Right renal pelvis (tissue), 4 donors: ENCODE measurements around the gene DYNC1H1. TPM values are rescaled to one million over a fixed set of nuclear protein-coding genes. Genes with fewer than 3 reads are reported as not detected.
"Not testable (repeated sequence)": the region's sequence is repeated elsewhere in the genome, so short reads cannot be mapped to it uniquely, and the experiment has no call there.

Experiments
- DNase-seq, 4 donors: peaks; one replicate each; pipeline ENCODE4 v3.0.0-alpha.2; 2013; ENCODE audit warnings: low read depth in 4 of 4, low spot score in 3 of 4, missing footprints in 1 of 4
- polyA plus RNA-seq, 4 donors: library from polyadenylated mRNA; unstranded; fragments of 120-200 nt; gene quantifications; one replicate each; pipeline ENCODE4 v1.2.1, GENCODE V29; 2013; ENCODE audit not compliant: insufficient read length in 4 of 4

Gene DYNC1H1
- polyA plus RNA-seq, 4 donors: 325 to 345 (median 335) TPM

DNA sequence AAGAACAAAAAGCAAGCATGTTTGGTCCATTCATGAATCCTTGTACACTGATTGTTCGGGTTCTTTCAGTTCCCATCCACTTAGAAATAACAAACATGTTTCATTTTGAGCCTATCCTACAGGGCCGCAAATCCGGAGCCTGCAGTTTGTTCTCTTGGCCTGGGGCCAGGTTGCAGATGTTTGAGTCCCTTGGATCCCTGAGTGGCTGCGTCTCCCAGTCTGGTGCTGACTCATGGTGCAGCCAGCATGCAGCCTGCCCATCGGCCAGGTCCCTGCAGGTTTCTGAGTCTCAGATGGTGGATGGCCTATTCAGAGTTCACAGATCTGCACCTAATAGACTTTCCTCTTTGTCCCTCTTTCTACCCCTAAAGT lies 1.9 kb upstream of the DYNC1H1 start:
- DNase-seq: no peak

DNA sequence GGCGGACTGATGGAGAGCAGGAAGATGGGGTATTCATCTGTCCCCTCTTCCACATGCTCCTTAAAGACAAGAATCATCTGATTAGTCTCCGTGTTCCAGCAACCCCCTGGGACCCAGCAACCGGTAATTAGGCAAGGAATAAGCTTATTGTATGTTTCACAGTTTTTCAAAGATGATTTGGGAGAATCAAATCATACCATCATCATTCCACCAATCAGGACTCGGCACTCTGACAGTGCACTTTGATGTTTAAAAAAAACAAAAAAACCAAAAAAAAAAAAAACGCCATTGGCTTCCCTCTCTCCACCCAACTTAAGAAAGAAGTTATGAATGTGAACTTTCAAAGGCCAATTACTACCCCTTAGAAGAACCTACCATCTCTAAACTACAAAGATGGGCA lies 1.3 kb upstream of the DYNC1H1 start:
- no peak for DNase-seq

DNA sequence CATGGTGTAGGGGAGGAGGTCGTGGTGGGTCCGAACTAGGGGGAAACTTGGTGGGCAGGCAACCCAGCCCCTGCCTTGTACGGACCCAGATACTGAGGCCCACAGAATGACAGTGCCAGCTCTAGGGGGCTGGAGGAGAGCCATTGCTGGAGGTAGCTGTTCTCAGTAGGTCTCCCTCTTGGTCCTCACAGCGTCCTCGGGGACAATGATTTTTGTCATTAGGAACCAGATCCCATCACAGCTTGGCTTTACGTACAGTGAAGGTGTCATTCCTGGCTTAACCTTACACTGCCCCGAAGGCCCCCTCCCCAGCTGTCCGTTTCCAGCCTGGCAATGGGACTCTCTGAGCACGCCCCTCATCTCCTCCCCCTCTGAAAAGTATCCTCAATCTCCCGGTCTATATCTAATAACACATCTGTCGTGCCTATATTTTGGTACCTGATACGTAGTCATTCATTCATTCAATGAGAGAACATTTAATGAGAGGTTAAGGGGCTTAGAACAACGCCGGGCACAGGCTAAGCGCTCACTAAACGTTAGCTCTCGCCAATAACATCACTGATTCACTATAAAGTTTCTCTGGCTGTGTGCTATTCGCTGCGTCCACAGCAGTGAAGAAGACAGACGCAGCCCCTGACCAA lies 597 bp upstream of the DYNC1H1 start:
- DNase-seq: no peak

DNA sequence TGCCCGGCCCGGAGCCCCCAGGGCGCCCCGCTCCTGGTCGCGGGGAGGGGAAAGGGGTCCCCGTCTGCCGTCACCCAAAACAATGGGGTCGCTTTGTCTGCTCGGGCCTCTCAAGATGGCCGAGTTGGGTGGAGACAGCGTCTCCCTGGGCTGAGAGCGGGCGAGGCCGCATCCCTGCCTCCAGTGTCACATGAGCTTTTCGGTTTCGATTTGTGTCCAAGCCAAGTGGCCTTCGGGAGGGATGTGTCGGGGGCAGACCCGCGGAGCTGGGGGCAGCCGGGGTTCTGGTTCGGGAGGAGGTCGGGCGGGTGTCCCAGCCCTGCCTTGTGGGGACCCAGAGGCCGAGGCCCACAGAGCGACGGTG lies 790 bp downstream of the DYNC1H1 start:
- DNase-seq: peak in 1 of 4 donors; percentile 37

DNA sequence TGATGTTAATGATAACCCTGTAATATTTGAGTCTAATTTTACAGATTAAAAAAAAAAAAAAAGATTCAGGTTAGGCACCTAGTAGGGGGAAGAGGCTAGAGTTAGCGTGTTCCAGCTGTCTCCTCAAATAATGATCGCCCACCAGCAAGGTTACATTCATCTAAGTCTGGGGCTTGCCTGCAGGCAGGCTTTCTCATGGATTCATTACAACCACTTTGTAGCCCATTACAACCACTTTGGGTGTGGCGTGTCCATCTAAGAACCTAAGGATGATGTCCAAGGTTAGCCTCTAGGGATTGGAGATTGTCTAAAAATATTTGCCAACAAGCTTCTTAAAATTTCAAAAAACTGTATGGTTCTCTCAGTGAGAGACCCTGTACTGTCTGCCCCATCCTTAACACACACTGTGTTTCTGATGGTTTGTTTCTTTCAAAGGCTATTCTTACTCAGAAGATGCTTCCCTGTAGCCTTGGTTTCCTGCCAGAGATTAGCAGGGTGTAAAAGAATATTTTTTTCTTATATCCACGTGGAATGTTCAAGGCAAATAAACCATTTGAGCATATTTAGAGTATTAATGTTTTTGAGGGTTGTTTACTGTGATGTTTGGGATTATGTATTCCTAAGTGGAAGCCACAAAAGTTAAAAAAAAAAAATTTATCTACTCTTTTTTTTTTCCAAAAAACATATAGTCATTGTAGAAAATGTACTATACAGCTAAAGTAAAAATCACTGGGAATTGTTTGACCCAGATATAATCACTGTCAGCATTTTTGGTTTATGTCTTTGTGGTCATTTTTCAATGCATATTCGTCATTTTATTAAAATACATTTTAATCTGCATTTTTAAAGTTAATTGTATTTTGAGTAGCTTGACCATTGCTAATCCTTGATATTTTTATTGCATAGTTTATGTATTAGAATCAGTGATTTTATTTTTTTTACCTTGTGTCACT lies 1.7 kb downstream of the DYNC1H1 start:
- no peak for DNase-seq

DNA sequence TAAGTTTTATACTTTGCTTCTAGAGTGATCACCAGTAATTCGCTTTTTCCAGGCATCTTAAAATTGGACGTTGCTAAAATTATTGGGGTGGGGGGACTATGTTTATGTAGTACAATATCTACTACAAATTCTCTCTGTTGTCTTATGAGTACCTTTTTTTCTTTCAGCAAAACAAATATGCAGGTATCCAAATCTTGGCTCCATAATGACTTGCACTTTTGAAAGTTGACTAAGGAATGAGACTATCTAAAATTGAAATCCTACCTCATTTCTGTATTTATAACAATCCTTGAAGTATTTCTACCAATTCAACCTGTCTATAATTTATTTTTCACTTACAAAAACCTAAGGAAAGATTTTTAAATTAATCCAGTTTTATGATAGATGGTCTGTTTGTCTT lies 2.4 kb downstream of the DYNC1H1 start:
- no peak for DNase-seq

DNA sequence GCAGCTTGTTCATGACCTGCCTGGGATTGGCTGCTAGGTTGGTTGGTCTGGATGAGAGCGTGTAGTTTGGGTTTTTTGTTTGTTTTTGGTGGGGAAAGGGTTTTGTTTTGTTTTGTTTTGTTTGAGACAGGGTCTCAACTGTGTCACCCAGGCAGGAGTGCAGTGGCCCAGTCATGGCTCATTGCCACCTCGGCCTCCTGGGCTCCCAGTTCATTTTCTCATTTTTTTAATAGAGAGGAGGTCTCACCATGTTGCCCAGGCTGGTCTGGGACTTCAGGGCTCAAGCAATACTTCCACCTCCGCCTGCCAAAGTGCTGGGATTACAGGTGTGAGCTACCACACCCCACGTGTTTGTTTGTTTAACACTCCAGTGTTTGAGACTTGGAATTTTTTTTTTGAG lies 3.8 kb downstream of the DYNC1H1 start:
- DNase-seq: no peak

DNA sequence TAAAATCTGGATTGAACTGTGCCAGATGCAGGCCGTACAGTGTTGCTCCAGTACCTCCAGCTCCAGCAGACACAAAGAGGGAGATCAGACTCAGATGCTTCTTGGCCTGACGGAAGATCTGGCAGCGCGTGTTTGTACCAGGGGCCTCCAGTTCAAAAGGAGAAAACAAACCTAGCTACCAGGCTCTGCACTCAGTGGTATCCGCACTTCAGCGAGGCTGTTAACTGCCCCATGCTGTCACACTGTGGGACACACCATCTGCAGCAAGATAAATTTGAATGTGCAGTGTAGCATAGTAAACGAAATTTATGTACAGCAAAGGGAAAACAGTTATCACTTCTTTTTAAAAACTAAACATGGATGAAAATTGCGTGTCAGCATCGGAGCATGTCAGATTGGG lies 5.1 kb downstream of the DYNC1H1 start:
- DNase-seq: no peak

DNA sequence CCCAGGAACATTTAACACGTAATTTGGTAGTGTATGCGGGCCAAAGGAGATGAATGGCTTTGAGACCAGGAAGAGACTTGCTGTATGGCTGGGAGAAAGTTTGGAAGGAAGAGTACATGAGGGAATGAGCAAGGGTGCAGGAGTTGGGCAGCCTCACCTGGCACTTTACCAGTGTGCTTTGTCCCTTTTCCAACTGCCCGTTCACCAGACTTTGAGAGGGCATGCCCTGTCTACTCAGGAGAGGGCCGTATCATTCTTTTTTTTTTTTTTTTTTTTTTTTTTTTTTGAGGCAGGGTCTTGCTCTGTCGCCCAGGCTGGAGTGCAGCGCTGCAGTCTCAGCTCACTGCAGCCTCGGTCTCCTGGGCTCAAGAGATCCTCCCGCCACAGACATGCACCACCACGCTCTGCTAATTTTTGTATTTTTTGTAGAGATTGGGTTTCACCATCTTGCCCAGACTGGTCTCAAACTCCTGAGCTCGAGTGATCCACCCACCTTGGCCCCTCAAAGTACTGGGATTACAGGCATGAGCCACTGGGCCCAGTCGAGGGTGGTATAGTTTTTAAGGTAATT lies 6.5 kb downstream of the DYNC1H1 start:
- DNase-seq: no peak

DNA sequence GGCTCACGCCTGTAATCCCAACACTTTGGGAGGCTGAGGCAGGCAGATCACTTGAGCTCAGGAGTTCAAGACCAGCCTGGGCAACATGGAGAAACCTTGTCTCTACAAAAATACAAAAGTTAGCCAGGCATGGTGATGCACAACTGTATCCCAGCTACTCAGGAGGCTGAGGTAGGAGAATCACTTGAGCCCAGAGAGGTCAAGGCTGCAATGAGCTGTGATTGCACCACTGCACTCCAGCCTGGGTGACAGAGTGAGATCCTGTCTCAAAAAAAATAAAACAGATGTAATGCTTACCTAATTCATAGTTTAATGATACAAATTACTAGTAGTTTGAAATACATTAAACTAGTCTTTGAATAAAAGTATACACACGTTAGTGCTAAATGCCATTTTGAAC lies 7.1 kb downstream of the DYNC1H1 start:
- not testable (repeated sequence) for DNase-seq

DNA sequence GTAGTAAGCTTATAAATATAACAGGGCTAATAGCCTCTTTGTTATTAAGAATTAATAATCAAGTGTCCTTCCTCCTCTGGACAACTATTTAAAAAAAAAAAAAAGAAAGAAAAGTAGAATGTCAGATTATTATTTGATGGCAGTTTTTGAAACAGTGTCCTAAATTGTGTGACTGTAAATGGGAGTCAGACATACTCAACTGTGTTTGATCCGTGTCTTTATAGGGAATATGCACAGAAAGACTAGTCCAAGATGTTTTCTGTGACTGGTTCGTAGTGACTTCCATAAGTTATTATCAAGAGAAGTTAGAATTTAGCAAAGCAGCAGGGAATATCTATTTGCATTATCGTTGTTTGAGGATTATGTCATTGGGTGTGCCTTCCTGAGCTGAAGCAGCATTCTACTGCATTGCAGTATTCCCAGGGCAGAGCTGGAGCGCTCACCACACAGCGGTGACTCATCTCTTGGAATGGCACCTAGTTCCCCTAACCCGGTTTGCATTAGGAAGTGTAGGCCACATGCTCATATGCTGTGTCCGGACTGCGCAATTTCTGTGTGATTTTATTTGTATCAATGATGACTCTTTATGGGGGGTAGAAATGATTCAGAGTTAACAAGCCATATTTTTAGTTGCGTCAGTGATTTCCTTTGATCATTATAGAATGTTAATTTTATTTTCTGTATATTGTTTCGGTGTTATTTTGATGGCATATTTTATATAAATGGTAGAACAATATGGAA lies 7.9 kb downstream of the DYNC1H1 start:
- DNase-seq: no peak

DNA sequence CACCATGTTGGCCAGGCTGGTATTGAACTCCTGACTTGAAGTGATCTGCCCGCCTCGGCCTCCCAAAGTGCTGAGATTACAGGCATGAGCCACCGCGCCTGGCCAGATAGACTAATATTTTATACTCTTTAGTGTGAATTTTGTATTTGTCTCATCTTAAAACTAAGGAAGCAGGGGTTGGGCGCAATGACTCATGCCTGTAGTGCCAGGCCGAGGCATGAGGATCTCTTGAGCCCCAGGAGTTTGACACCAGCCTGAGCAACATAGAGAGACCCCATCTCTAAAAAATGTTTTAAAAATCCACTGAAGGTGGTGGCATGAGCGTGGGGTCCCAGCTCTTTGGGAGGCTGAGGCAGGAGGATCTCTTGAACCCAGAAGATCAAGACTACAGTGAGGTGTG lies 9.0 kb downstream of the DYNC1H1 start:
- DNase-seq: no peak

DNA sequence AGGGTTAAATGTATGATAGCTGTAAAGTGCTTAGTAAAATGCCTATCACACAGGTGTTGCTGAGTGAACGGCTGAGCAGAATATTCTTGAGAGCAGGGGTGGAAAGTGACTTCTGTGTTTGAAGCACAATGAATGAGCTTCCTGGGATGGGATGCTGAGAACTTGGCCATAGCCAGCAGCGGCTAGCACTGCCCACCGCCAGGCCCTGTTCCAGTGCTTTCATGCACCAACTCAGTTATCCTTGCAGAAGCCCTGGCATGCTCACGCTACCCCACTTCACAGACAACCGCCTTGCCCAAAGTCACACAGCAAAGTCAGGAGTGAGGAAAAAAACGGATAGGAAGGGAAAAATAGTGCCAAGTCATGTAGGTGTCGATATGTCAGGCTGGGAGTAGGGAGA lies 10.9 kb downstream of the DYNC1H1 start:
- no peak for DNase-seq

DNA sequence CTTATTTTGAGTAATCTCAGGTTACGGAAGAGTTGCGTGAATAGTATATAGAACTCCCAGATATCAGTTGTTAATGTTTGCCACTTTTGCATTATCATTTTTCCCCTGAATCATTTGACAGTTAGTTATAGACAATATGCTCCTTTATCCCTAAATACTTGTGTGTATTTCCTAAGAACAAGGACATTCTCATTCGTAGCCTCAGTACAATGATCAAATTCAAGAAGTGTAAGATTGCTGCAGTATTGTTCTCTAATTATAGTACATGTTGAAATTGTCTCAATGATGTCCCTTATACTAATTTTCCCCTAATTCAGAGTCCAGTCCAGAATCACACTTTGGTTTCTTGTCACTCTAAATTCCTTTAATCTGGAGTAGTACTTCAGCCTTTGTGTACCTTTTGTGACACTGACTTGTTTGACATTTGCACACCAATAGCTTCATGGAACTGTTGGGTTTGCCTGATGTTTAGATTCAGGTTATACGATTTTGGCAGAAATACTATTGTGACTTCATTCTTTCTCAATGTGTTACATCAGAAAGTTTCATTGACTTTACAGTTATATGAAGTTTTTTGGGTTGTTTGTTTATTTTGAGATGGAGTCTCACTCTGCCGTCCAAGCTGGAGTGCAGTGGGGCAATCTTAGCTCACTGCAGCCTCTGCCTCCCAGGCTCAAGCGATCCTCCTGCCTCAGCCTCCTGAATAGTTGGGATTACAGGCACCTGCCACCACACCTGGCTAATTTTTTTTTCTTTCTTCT lies 13.1 kb downstream of the DYNC1H1 start:
- DNase-seq: no peak

DNA sequence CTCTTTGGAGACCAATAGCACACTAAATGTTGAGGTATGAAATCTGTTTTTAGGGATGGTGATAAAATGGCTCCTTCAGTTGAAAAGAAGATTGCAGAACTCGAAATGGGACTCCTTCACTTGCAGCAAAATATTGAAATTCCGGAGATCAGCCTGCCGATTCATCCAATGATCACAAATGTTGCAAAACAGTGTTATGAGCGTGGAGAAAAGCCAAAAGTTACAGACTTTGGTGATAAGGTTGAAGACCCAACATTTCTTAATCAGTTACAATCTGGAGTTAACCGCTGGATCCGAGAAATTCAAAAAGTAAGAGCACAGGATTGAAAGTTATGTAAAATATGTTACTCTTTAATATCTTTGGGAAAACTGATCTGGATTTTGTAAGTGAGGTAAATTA lies 15.3 kb downstream of the DYNC1H1 start:
- DNase-seq: no peak

DNA sequence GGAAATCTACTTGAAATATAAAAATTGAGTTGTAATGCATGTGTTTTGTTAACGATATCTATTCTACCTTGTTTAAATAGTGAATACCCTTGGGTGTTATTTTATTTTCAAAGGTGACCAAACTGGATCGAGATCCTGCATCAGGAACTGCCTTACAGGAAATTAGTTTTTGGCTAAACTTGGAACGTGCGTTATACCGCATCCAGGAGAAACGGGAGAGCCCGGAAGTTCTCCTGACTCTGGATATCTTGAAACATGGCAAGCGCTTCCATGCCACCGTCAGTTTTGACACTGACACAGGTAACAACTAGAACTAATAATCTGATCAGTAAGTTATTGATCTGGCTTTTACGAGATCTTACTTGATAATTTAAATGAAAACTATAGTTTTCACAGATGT lies 15.9 kb downstream of the DYNC1H1 start:
- no peak for DNase-seq

DNA sequence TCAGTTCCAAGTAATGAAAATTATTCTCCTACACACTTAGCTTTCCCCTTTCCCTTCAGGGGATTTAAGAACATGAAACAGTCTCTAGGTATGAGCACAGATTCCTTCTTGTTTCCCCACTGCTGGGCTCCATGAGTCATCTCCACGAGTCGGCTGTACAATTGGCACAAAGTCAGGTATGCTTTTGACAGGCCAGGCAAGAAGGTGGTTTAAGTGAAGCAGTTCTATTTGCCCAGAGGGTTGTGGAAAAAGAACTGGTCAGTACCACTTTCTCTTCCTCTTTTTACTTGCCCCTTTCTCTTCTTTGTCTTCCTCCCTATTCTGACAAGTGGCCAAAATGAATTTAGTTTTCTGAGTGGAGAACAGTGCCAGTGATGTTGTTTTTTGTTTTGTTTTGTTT lies 16.3 kb downstream of the DYNC1H1 start:
- DNase-seq: no peak

DNA sequence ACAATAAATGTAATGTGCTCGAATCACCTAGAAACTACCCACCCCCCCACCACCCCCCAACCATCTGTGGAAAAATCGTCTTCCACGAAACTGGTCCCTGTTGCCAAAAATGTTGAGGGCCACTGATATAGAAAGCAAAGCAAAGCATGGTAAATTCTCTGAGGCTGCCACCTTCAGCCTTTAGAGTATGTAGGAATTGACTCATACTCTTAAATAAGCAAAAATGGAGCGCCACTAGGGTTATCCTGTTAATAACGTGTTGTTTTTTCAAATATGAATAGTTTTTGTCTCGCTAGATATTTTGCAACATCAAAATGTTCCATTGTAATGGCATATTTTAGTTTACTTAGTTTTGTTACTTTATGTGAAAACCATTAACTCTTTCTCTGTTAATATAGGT lies 18.2 kb downstream of the DYNC1H1 start:
- DNase-seq: no peak

DNA sequence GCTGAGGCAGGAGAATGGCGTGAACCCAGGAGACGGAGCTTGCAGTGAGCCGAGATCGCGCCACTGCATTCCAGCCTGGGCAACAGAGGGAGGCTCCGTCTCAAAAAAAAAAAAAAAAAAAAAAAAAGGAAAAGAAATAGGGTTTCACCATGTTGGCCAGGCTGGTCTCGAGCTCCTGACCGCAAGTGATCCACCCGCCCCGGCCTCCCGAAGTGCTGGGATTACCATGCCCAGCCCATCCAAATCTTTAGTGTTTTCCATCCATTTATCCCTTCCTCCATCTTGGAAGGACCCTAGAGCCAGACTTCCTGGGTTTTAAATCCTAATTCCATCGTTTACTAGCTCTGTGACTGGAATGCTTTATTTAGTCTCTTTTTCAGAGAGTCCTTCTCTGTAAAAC lies 20.5 kb downstream of the DYNC1H1 start:
- not testable (repeated sequence) for DNase-seq

DNA sequence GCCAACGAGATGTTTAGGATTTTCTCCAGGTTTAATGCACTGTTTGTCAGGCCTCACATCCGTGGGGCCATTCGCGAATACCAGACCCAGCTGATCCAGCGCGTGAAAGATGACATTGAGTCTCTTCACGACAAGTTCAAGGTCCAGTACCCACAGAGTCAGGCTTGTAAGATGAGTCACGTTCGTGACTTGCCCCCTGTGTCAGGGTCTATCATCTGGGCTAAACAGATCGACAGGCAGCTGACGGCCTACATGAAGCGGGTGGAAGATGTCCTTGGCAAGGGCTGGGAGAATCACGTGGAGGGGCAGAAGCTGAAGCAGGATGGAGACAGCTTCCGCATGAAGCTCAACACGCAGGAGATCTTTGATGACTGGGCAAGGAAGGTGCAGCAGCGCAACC lies 21.6 kb downstream of the DYNC1H1 start:
- DNase-seq: no peak
